AG08395 (cell line): ENCODE results near the gene SPG7.

Source experiments
- DNase-seq: peaks from one replicate; pipeline ENCODE4 v3.0.0; 2012; ENCODE audit warnings: mixed read lengths, low spot score

SPG7 gene

DNA sequence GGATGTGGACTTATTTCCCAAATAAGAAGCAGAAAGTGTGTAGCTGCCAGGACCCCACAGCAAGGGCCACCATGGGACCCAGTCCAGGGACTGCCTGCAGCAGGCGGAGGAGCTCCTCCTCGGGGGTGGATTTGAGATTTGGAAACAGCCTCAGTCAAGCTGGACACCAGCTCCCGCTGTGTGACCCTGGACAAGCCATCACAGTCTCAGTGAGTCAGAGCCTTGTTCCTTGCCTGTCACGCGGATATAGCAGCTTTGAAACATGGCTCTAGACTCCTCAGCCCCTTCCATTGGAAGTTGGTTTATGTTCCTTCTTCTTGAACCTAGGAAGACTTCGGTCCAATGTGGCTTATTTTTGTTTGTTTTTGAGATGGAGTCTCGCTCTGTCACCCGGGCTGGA is 92.8 kb downstream of the SPG7 start:
- DNase-seq, result no peak

DNA sequence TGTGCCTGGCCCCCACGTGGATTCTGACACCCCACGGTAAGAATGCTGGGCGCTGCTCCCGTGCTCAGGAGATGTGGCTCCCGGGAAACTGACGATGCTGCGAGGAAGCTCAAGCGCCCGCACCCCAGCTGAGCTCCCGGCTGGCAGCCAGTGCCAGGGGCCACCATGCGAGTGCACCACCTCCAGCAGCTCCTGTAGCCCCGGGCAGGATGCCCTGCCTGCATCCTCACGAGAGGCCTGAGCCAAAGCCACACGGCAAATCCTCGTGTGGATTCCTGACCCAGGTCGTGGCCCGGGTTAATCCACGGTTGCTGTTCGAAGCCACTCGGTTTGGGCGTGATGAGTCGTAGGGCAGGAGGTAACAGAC is 93.7 kb downstream of the SPG7 start:
- DNase-seq, result no peak

DNA sequence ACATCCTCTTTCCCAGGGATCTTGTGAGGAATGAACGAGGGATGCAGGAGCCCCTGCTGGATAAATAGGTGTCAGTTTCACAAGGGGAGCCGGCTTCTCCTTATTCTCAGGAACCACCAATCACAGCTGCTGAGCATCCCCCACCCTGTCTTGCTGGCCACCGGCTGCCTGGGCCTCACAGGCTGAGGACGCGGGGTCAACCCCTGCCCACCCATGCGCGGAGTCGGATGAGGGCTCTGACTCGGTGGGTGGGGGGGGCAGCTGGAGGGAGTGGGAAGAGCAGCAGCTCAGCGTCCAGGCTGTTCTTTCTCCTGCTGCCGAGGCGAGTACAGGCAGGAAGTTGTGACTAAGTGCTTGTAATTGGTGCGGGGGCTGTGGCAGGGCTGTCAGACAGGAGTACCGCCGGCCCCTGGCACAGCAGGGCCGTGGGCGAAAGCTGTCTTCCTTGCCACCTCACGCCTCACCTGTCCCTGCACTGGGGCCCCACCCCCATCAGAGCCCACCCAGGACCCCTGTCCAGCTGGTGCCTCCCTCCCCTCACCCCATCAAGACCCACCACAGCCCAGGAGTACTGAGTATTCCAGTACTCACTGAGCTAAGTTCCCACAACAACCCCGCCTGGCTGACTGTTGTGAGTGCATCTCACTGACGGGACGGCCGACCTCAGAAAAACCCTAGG is 94.2 kb downstream of the SPG7 start:
- DNase-seq, result peak; percentile 86

- DNase-seq, result no peak
Observed at GRCh38 chr16:89602952-89603590, 94.9 kb downstream of the SPG7 start.

DNA sequence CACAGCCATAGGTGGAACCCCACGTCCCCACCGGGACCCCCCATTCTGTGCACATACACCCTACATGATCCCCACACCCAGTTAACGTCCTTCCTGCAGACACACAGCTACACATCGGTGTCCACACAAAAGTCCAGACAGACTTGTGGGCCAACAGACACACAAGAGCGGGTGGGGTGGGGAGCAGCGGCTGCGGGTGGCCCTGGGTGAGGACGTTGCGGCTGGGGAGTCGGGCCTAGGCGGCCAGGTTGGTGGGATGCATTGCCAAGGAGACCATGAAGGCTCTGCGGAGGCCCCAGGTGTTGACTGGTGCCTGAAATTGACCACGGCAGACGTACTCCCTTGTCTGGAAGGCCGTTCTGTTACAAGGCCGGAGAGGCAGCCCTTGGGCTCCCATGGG is 96.6 kb downstream of the SPG7 start:
- no peak for DNase-seq

- no peak for DNase-seq
Observed at GRCh38 chr16:89605186-89605970, 97.2 kb downstream of the SPG7 start.

DNA sequence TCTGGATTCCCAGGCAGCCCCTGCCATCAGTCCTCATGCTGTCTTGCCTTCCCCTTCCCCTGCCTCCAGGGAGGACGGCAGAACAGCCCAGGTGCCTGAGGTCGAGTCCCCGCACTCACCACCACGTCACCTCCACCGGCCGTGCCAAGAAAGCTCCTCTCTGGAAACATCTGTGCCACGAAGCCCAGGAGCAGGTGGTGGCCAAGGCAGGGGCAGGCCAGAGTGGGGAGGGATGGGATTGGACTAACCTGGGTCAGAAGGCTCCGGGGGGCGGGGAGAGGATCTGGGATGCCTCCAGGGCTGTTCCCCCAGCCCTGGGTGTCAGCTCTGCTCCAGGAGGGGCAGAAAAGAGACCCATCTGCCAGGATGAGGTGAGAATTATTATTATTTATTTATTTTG is 97.8 kb downstream of the SPG7 start:
- no peak for DNase-seq
